Stimulated activated CD4-positive, alpha-beta T cell treated with anti-CD3 and anti-CD28 coated beads, TNF-alpha, amount 100 ng/mL, for 4 hours (primary cell): ENCODE data around the gene AKT2.
A peak's percentile ranks its signal among the peaks of the same experiment; 100 is the strongest.

Experiments
- DNase-seq, 3 experiments: peaks; one replicate each; pipeline ENCODE4 v3.0.0-alpha.2; 2020; ENCODE audit warnings: low read depth in 3 of 3

The AKT2 gene

GRCh38 chr19:40300668-40301067 lies 15.5 kb upstream of the AKT2 start:
- DNase-seq: no peak

- no peak for DNase-seq
These were observed 12.9 kb upstream of the AKT2 start for GRCh38 chr19:40298026-40298425.

- no peak for DNase-seq
These were observed 9.4 kb upstream of the AKT2 start for GRCh38 chr19:40294560-40294959.

GRCh38 chr19:40286971-40287421 lies 1.9 kb upstream of the AKT2 start:
- DNase-seq: no peak

GRCh38 chr19:40286235-40286970 lies 1.3 kb upstream of the AKT2 start:
- no peak for DNase-seq

GRCh38 chr19:40285353-40286234 lies 449 bp upstream of the AKT2 start:
- DNase-seq: peak; percentile 88 to 96 (median 95)

- DNase-seq: no peak
These were observed 969 bp downstream of the AKT2 start for GRCh38 chr19:40284251-40284500.

GRCh38 chr19:40283414-40284250 lies 1.5 kb downstream of the AKT2 start:
- DNase-seq: no peak

- no peak for DNase-seq
These were observed 2.2 kb downstream of the AKT2 start for GRCh38 chr19:40282920-40283319.

- DNase-seq: no peak
These were observed 3.0 kb downstream of the AKT2 start for GRCh38 chr19:40282209-40282580.

GRCh38 chr19:40281381-40282208 lies 3.5 kb downstream of the AKT2 start:
- DNase-seq: no peak

- no peak for DNase-seq
These were observed 4.4 kb downstream of the AKT2 start for GRCh38 chr19:40280608-40281221.

GRCh38 chr19:40279761-40280607 lies 5.2 kb downstream of the AKT2 start:
- no peak for DNase-seq

- DNase-seq: no peak
These were observed 6.0 kb downstream of the AKT2 start for GRCh38 chr19:40279120-40279551.

- DNase-seq: no peak
These were observed 6.6 kb downstream of the AKT2 start for GRCh38 chr19:40278361-40279035.

- no peak for DNase-seq
These were observed 7.6 kb downstream of the AKT2 start for GRCh38 chr19:40277356-40278059.

- DNase-seq: no peak
These were observed 10.3 kb downstream of the AKT2 start for GRCh38 chr19:40274585-40275544.
